GM12874 (cell line): ENCODE data around the gene CLEC4C.

ENCODE experiments used
- TF ChIP-seq, protein P1 (sequence below): IDR thresholded peaks from 2 replicates; pipeline ENCODE4 v1.5.1; 2011; ENCODE audit warnings: low read depth, mild to moderate bottlenecking, control low read depth, low read length, moderate library complexity; ENCODE audit not compliant: insufficient read depth

The CLEC4C gene

DNA sequence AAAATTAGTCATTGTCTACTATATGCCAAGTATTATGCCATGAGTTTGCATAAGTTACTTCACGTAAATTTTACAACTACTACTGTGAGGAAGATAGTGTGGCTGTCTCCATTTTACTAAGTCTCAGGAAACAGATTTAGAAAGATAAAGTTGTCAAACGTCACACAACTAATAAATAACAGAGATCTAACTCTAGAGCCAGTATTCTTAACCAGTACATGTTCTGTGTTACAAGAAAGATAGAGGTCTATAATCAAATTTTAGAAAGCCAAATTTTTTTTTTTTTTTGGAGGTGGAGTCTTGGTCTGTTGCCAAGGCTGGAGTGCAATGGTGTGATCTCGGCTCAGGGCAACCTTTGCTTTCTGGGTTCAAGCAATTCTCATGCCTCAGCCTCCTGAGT, 14.2 kb downstream of the CLEC4C start:
- TF ChIP-seq, protein P1, sequence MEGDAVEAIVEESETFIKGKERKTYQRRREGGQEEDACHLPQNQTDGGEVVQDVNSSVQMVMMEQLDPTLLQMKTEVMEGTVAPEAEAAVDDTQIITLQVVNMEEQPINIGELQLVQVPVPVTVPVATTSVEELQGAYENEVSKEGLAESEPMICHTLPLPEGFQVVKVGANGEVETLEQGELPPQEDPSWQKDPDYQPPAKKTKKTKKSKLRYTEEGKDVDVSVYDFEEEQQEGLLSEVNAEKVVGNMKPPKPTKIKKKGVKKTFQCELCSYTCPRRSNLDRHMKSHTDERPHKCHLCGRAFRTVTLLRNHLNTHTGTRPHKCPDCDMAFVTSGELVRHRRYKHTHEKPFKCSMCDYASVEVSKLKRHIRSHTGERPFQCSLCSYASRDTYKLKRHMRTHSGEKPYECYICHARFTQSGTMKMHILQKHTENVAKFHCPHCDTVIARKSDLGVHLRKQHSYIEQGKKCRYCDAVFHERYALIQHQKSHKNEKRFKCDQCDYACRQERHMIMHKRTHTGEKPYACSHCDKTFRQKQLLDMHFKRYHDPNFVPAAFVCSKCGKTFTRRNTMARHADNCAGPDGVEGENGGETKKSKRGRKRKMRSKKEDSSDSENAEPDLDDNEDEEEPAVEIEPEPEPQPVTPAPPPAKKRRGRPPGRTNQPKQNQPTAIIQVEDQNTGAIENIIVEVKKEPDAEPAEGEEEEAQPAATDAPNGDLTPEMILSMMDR: no peak

DNA sequence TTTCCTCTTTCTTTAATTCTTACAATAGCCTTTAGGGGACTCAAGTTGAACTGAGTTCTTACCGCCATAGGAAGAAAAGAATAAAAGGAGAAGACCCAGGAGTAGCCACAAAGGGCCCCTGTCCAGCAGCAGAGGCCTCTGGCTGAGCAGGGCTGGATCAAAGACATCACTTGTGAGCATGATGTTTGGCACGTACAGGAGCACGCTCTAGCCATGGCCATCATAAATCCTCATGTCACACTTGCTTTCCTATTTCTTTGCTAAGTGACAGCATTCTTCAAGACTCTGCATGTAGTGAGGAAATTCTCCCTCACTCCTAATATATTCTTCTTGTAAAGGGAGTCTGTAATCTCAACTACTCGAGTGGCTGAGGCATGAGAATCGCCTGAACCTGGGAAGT, 15.7 kb downstream of the CLEC4C start:
- TF ChIP-seq, protein P1: no peak

DNA sequence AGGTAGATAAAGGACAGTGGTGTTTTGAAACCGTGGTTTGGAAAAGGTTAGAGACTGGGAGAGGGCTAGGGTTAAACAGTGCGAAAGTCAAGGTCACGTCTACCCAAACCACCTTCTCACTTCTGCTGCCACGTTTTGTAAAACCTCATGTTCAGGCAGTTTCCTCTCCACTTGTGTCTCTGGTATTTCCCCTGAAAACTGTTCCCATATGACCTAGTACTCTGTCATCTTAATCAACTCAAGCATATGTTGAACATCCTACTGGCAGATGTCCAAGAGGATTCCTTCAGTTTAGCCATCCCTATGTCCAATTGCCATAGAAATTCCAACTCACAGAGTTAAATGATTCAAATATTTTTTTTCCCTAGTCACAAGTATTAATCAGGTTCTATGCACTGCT, 17.4 kb downstream of the CLEC4C start:
- TF ChIP-seq, protein P1: no peak

DNA sequence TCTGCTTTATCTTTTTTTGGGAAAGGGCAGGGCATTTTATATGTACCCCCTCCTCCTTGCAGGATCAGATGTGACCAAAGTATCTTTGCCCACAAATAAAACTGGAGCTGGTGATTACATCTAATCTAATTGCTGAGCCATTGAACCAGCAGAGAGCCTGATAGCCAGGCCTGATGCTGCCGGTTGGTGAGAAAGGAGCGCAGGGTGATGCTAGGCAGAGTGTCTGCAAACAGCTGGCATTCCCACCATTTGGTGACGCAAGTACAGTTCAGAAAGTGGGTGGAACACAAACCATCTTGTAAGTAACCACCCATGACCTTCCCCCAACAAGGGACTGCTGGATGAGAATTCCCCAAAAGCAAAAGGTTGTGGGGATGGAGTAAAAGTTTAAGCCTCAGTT, 23.2 kb downstream of the CLEC4C start:
- TF ChIP-seq, protein P1: no peak

DNA sequence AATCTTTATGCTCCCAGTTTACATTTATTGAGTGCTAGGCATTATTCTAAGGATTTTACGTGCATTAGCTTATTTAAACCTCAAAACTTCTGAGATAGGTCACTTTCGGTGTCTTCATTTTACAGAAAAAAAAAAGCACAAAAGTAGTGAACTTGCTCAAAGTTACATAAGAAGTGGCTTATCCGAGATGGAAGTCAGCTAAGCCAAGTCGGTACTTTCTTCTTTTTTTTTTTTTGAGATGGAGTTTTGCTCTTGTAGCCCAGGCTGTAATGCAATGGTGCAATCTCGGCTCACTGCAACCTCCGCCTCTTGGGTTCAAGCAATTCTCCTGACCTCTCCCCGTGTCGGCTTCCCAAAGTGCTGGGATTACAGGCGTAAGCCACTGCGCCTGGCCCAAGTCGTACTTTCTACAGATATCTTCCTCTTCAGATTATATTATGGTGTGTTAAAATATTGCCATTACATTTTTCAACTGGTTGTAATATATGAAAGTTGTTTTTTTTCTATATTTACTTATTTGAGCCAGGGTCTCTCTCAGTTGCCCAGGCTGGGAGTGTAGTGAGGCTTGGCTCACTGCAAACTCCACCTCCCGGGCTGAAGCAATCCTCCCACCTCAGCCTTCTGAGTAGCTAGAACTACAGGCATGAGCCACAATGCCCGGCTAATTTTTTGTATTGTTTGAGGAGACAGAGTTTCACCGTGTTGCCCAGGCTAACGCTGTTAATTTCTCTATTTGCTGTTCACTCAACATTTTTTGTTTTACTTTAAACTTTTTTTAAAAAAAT, 27.0 kb downstream of the CLEC4C start:
- TF ChIP-seq, protein P1: no peak

DNA sequence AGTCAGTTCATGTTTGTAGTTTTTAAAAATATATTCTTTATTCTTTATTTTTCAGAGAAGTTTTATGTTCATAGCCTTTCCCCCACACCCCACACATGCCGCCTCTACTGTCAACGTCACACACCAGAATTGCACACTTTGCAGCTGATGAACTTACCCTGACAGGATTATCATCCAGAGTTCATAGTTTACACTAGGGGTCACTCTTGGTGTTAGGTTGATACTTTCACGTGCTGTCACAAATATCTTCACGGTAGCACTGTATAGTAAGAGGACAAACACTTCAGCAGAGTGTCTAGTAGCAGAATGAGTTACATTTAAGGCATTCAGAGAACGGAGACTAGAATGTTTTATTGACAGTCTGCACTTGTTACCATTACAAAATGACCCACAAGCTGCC, 30.8 kb downstream of the CLEC4C start:
- TF ChIP-seq, protein P1: no peak

DNA sequence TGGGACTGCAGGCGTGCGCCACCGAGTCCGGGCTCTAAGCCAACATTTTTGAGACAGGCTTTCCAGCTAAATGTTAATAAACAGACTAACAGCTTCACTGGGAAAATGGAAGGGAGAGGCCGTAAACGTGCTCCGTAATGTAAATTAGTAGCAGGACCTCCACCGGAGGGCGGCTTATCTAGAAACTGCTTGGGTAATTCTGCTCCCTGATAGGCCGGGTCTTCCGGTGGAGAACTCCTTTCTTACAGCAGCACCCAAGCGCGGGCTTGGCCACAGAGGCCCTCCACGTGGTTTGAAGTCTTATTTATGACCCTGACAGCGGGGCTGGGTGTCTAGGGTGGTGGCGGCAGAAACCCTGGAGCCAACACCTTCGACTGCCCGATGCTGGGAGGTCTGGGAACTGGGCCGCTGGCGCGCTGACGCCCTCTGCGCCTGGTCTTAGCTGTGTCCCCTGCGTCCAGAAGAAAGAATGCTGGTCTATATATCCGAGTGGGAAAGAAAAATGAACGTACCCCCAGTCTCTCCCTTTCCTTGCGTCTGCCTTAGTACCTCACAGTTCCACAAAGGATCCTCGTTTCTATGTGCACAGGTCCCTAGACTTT, 34.2 kb downstream of the CLEC4C start:
- TF ChIP-seq, protein P1: no peak
